ENCODE results near the gene PGBD4. TPM values are rescaled to one million over a fixed set of nuclear protein-coding genes. Genes with fewer than 3 reads are reported as not detected.
A peak's percentile ranks its signal among the peaks of the same experiment; 100 is the strongest.

Gene PGBD4
- total RNA-seq, 1 donor, result 1.8 TPM

GRCh38 chr15:34078900-34079299 is 23.0 kb upstream of the PGBD4 start:
- Histone ChIP-seq H3K79me2 (ENCODE audit: insufficient read depth, low read length) (no peaks in the 10 kb centered on the region), H3K9me3 (ENCODE audit: low read depth, low read length) (no peaks in the 10 kb centered on the region), H3K4me2 (ENCODE audit: insufficient read depth, low read length) (no peak overlapping the region), H3K4me1 (ENCODE audit: insufficient read depth, low read length) (no peaks in the 10 kb centered on the region), H3K4me3 (ENCODE audit: insufficient read depth, low read length) (no peak overlapping the region), H3K27me3 (ENCODE audit: insufficient read depth, low read length) (no peaks in the 10 kb centered on the region), H3K27ac (ENCODE audit: low read depth, low read length) (no peak overlapping the region), H2AFZ (ENCODE audit: low read length) (no peak overlapping the region), H3K36me3 (ENCODE audit: insufficient read depth, low read length) (peaks cover 5% of the 10 kb centered on the region), H4K20me1 (ENCODE audit: insufficient read depth, low read length) (no peaks in the 10 kb centered on the region)
- TF ChIP-seq CTCF (IDR thresholded peaks at IDR 0.05; ENCODE audit: extremely low read depth, low read depth, low read length), result no peak
- DNase-seq (ENCODE audit: insufficient read length, low spot score, missing footprints), result no peak

GRCh38 chr15:34079904-34080303 is 22.0 kb upstream of the PGBD4 start:
- no peak overlapping the region for H2AFZ ChIP-seq (ENCODE audit: low read length)
- no peak overlapping the region for H3K4me2 ChIP-seq (ENCODE audit: insufficient read depth, low read length)
- no peaks in the 10 kb centered on the region for H3K4me1 ChIP-seq (ENCODE audit: insufficient read depth, low read length)
- no peak for DNase-seq (ENCODE audit: insufficient read length, low spot score, missing footprints)
- H3K36me3 ChIP-seq (ENCODE audit: insufficient read depth, low read length), result peaks cover 11% of the 10 kb centered on the region
- no peaks in the 10 kb centered on the region for H3K27me3 ChIP-seq (ENCODE audit: insufficient read depth, low read length)
- no peaks in the 10 kb centered on the region for H3K79me2 ChIP-seq (ENCODE audit: insufficient read depth, low read length)
- H4K20me1 ChIP-seq (ENCODE audit: insufficient read depth, low read length), result no peaks in the 10 kb centered on the region
- TF ChIP-seq CTCF (IDR thresholded peaks at IDR 0.05; ENCODE audit: extremely low read depth, low read depth, low read length), result no peak
- no peak overlapping the region for H3K27ac ChIP-seq (ENCODE audit: low read depth, low read length)
- no peak overlapping the region for H3K4me3 ChIP-seq (ENCODE audit: insufficient read depth, low read length)
- no peaks in the 10 kb centered on the region for H3K9me3 ChIP-seq (ENCODE audit: low read depth, low read length)

- TF ChIP-seq CTCF (IDR thresholded peaks at IDR 0.05; ENCODE audit: extremely low read depth, low read depth, low read length), result no peak
- no peak overlapping the region for H3K4me3 ChIP-seq (ENCODE audit: insufficient read depth, low read length)
- H3K79me2 ChIP-seq (ENCODE audit: insufficient read depth, low read length), result peaks cover 3% of the 10 kb centered on the region
- no peaks in the 10 kb centered on the region for H3K27me3 ChIP-seq (ENCODE audit: insufficient read depth, low read length)
- H2AFZ ChIP-seq (ENCODE audit: low read length), result no peak overlapping the region
- peaks cover 38% of the 10 kb centered on the region for H3K36me3 ChIP-seq (ENCODE audit: insufficient read depth, low read length)
- DNase-seq (ENCODE audit: insufficient read length, low spot score, missing footprints), result peak; percentile 49
- no peaks in the 10 kb centered on the region for H3K4me1 ChIP-seq (ENCODE audit: insufficient read depth, low read length)
- H4K20me1 ChIP-seq (ENCODE audit: insufficient read depth, low read length), result no peaks in the 10 kb centered on the region
- peak overlapping the region; percentile 45 for H3K27ac ChIP-seq (ENCODE audit: low read depth, low read length)
- H3K4me2 ChIP-seq (ENCODE audit: insufficient read depth, low read length), result no peak overlapping the region
- H3K9me3 ChIP-seq (ENCODE audit: low read depth, low read length), result no peaks in the 10 kb centered on the region
Measured at GRCh38 chr15:34084086-34084485, 17.8 kb upstream of the PGBD4 start.

GRCh38 chr15:34085746-34086145 is 16.1 kb upstream of the PGBD4 start:
- DNase-seq (ENCODE audit: insufficient read length, low spot score, missing footprints), result no peak
- H3K9me3 ChIP-seq (ENCODE audit: low read depth, low read length), result no peaks in the 10 kb centered on the region
- H2AFZ ChIP-seq (ENCODE audit: low read length), result no peak overlapping the region
- no peaks in the 10 kb centered on the region for H4K20me1 ChIP-seq (ENCODE audit: insufficient read depth, low read length)
- H3K79me2 ChIP-seq (ENCODE audit: insufficient read depth, low read length), result peaks cover 6% of the 10 kb centered on the region
- H3K36me3 ChIP-seq (ENCODE audit: insufficient read depth, low read length), result peaks cover 45% of the 10 kb centered on the region
- no peaks in the 10 kb centered on the region for H3K27me3 ChIP-seq (ENCODE audit: insufficient read depth, low read length)
- no peak overlapping the region for H3K27ac ChIP-seq (ENCODE audit: low read depth, low read length)
- no peak for TF ChIP-seq CTCF (IDR thresholded peaks at IDR 0.05; ENCODE audit: extremely low read depth, low read depth, low read length)
- H3K4me2 ChIP-seq (ENCODE audit: insufficient read depth, low read length), result no peak overlapping the region
- H3K4me1 ChIP-seq (ENCODE audit: insufficient read depth, low read length), result no peaks in the 10 kb centered on the region
- H3K4me3 ChIP-seq (ENCODE audit: insufficient read depth, low read length), result no peak overlapping the region
